T-helper 1 cell (primary cell): ENCODE results near the gene EXOC1L.
"Not testable (repeated sequence)": the region's sequence is repeated elsewhere in the genome, so short reads cannot be mapped to it uniquely, and the experiment has no call there.

Experiments
- DNase-seq, 5 donors: peaks; one replicate each; pipeline ENCODE4 v3.0.0-alpha.2; 2012 to 2020

Gene EXOC1L

GRCh38 chr4:55838952-55839351 lies 19.4 kb downstream of the EXOC1L start:
- no peak for DNase-seq

- DNase-seq, result no peak
Observed at GRCh38 chr4:55840956-55841355, 21.4 kb downstream of the EXOC1L start.

- DNase-seq, result not testable (repeated sequence)
Observed at GRCh38 chr4:55841373-55842239, 22.0 kb downstream of the EXOC1L start.

GRCh38 chr4:55842312-55842711 lies 22.7 kb downstream of the EXOC1L start:
- DNase-seq, result not testable (repeated sequence)

GRCh38 chr4:55849724-55850123 lies 30.1 kb downstream of the EXOC1L start:
- no peak for DNase-seq

- DNase-seq, result peak in 1 of 5 donors; percentile 13
Observed at GRCh38 chr4:55851885-55852284, 32.3 kb downstream of the EXOC1L start.

- peak; percentile 92 to 96 (median 95) for DNase-seq
Observed at GRCh38 chr4:55853484-55854046, 34.0 kb downstream of the EXOC1L start, which contains the start of gene EXOC1. Gene EXOC1, plus strand, starts transcription at chr4:55853648. Its CDS starts 4,676 bp downstream, at chr4:55858324.

- DNase-seq, result no peak
Observed at GRCh38 chr4:55854129-55854528, 34.5 kb downstream of the EXOC1L start.

- DNase-seq, result no peak
Observed at GRCh38 chr4:55857586-55857985, 38.0 kb downstream of the EXOC1L start.

- DNase-seq, result no peak
Observed at GRCh38 chr4:55859711-55860110, 40.1 kb downstream of the EXOC1L start.

- DNase-seq, result no peak
Observed at GRCh38 chr4:55864577-55865223, 45.1 kb downstream of the EXOC1L start.

- no peak for DNase-seq
Observed at GRCh38 chr4:55865228-55865806, 45.7 kb downstream of the EXOC1L start.

- DNase-seq, result peak in 1 of 5 donors; percentile 41
Observed at GRCh38 chr4:55866290-55866907, 46.8 kb downstream of the EXOC1L start.

- peak in 2 of 5 donors; percentile 31 to 55 for DNase-seq
Observed at GRCh38 chr4:55866973-55867574, 47.5 kb downstream of the EXOC1L start.

GRCh38 chr4:55868581-55869090 lies 49.0 kb downstream of the EXOC1L start:
- DNase-seq, result no peak

GRCh38 chr4:55871299-55871800 lies 51.8 kb downstream of the EXOC1L start:
- DNase-seq, result no peak

GRCh38 chr4:55874831-55875230 lies 55.2 kb downstream of the EXOC1L start:
- DNase-seq, result no peak

- no peak for DNase-seq
Observed at GRCh38 chr4:55876387-55876786, 56.8 kb downstream of the EXOC1L start.

GRCh38 chr4:55879224-55879623 lies 59.6 kb downstream of the EXOC1L start:
- DNase-seq, result no peak

GRCh38 chr4:55880652-55881280 lies 61.2 kb downstream of the EXOC1L start:
- no peak for DNase-seq

GRCh38 chr4:55884093-55884850 lies 64.7 kb downstream of the EXOC1L start:
- DNase-seq, result no peak
